B cell (primary cell): ENCODE results near the gene CYP2W1. TPM values are rescaled to one million over a fixed set of nuclear protein-coding genes. Genes with fewer than 3 reads are reported as not detected.
A peak's percentile ranks its signal among the peaks of the same experiment; 100 is the strongest.
"Not testable (repeated sequence)": the region's sequence is repeated elsewhere in the genome, so short reads cannot be mapped to it uniquely, and the experiment has no call there.

Source experiments
- ATAC-seq: fragments of 200-7000 bp; cut with Tn5 transposase; one replicate; pipeline ENCODE4 v1.10.0; 2021; ENCODE audit warnings: low read depth, mild to moderate bottlenecking, moderate number of reproducible peaks, moderate library complexity
- CTCF ChIA-PET: fragments of 350-600 bp; sonication (Branson Sonifier 250); formaldehyde crosslinking; loops from one replicate; lab custom pipeline; 2021; ENCODE audit warnings: antibody characterized with exemption, inconsistent platforms; lab: Charles Lee
- POLR2A ChIA-PET: fragments of 350-600 bp; sonication (Branson Sonifier 250); formaldehyde crosslinking; loops from one replicate; lab custom pipeline; 2021; ENCODE audit warnings: antibody characterized with exemption; lab: Charles Lee
- DNase-seq: peaks from one replicate; pipeline ENCODE4 v3.0.0; 2013
- H2AFZ ChIP-seq: 2 replicates; pipeline ENCODE4 v1.6.1; 2012; ENCODE audit warnings: mild to moderate bottlenecking, low read depth, low read length; ENCODE audit not compliant: insufficient read depth, poor library complexity, severe bottlenecking
- H3K27ac ChIP-seq, 2 donors: 1 replicate in 1 of 2; 2 replicates in 1 of 2; pipeline ENCODE4 v1.5.1; 2012 to 2013; ENCODE audit warnings: low read length in 2 of 2, mild to moderate bottlenecking in 2 of 2, moderate library complexity in 1 of 2
- H3K27me3 ChIP-seq, 4 experiments: fragments of 200-600 bp in 1 of 4; sonication (generic) in 1 of 4; replicated peaks in 1 of 4; 1 replicate in 2 of 4; 2 replicates in 2 of 4; pipeline versions ENCODE4 v1.6.1 to v1.7.0; 2013 to 2016; ENCODE audit warnings: low read length in 3 of 4, mild to moderate bottlenecking in 2 of 4, mixed read lengths in 1 of 4, moderate library complexity in 1 of 4; ENCODE audit not compliant: insufficient read depth in 4 of 4, control insufficient read depth in 3 of 4; ENCODE audit errors: control extremely low read depth in 1 of 4
- H3K36me3 ChIP-seq, 2 experiments: replicated peaks in 1 of 2; 1 replicate in 1 of 2; 2 replicates in 1 of 2; pipeline versions ENCODE4 v1.6.1 to v1.7.1; 2013; ENCODE audit warnings: low read length in 1 of 2; ENCODE audit not compliant: insufficient read depth in 2 of 2, control insufficient read depth in 1 of 2; ENCODE audit errors: control extremely low read depth in 1 of 2, extremely low read depth in 1 of 2
- H3K4me1 ChIP-seq, 2 donors: fragments of 200-600 bp in 1 of 2; sonication (generic) in 1 of 2; 1 replicate in 1 of 2; 2 replicates in 1 of 2; pipeline versions ENCODE4 v1.5.1 to v1.6.1; 2013 to 2017; ENCODE audit warnings: low read length in 2 of 2; ENCODE audit not compliant: control insufficient read depth in 2 of 2, insufficient read depth in 2 of 2
- H3K4me2 ChIP-seq: replicated peaks from 2 replicates; pipeline ENCODE3; 2012; ENCODE audit warnings: mild to moderate bottlenecking, low read depth, low read length; ENCODE audit not compliant: poor library complexity, severe bottlenecking
- H3K4me3 ChIP-seq, 5 experiments: fragments of 200-600 bp in 1 of 5; sonication (generic) in 1 of 5; 1 replicate in 3 of 5; 2 replicates in 2 of 5; pipeline versions ENCODE4 v1.5.1 to v1.7.0; 2011 to 2016; ENCODE audit warnings: low read length in 4 of 5, mild to moderate bottlenecking in 4 of 5, low read depth in 2 of 5, control low read depth in 1 of 5, moderate library complexity in 1 of 5; ENCODE audit not compliant: insufficient read depth in 1 of 5; ENCODE audit errors: control extremely low read depth in 1 of 5, extremely low read depth in 1 of 5
- H3K79me2 ChIP-seq: fragments of 200-600 bp; sonication (generic); one replicate; pipeline ENCODE4 v1.6.0; 2016; ENCODE audit warnings: low read length; ENCODE audit not compliant: control insufficient read depth, insufficient read depth
- H3K9ac ChIP-seq: fragments of 200-600 bp; sonication (generic); 2 replicates; pipeline ENCODE4 v1.6.1; 2017; ENCODE audit warnings: mild to moderate bottlenecking, low read length, moderate library complexity
- H3K9me3 ChIP-seq, 3 donors: one replicate each; pipeline versions ENCODE4 v1.6.1 to v1.7.1; 2013; ENCODE audit warnings: low read length in 2 of 3; ENCODE audit not compliant: control insufficient read depth in 2 of 3, insufficient read depth in 1 of 3; ENCODE audit errors: control extremely low read depth in 1 of 3
- H4K20me1 ChIP-seq: 2 replicates; pipeline ENCODE4 v1.6.0; 2012; ENCODE audit warnings: mild to moderate bottlenecking, low read length; ENCODE audit not compliant: insufficient read depth, control insufficient read depth, poor library complexity, severe bottlenecking
- H3K27ac Mint-ChIP-seq: one replicate; pipeline ENCODE4 v1.8.0; 2021; ENCODE audit warnings: mixed read lengths
- H3K27me3 Mint-ChIP-seq: one replicate; pipeline ENCODE4 v1.8.0; 2021; ENCODE audit warnings: mixed read lengths
- H3K4me1 Mint-ChIP-seq: one replicate; pipeline ENCODE4 v1.8.0; 2021; ENCODE audit warnings: mixed read lengths
- H3K4me3 Mint-ChIP-seq: one replicate; pipeline ENCODE4 v1.8.0; 2021; ENCODE audit warnings: mixed read lengths
- H3K9me3 Mint-ChIP-seq: one replicate; pipeline ENCODE4 v1.8.0; 2022; ENCODE audit warnings: mixed read lengths; ENCODE audit not compliant: insufficient read depth
- EZH2 ChIP-seq: IDR thresholded peaks from 2 replicates; pipeline ENCODE4 v1.6.1; 2012; ENCODE audit warnings: borderline replicate concordance, low read depth, mild to moderate bottlenecking, moderate library complexity, low read length; ENCODE audit not compliant: insufficient read depth, poor library complexity, severe bottlenecking
- whole genome bisulfite sequencing: methylation state at CpG from one replicate; pipeline ENCODE4 v1.1.5; 2013; ENCODE audit warnings: missing lambda C conversion rate; ENCODE audit not compliant: insufficient coverage; 5-methylcytosine and 5-hydroxymethylcytosine counted together
- intact Hi-C: fragments of 100-400 bp; cut with micrococcal nuclease; formaldehyde crosslinking; loops from one replicate; pipeline ENCODE4 v1.10.0; 2022
- polyA plus RNA-seq: library from polyadenylated mRNA; depleted of rRNA; stranded (reverse); fragments of >200 nt; gene quantifications from 2 replicates; pipeline ENCODE4 v1.2.3, GENCODE V29; 2012
- total RNA-seq, 2 donors: library from RNA; stranded (reverse); fragments of 120-200 nt in 1 of 2; gene quantifications; 1 replicate in 1 of 2; 2 replicates in 1 of 2; pipeline versions ENCODE4 v1.2.3 to v1.2.4, GENCODE V29; 2013 to 2022
- TF ChIP-seq, protein P1 (sequence below): fragments of 200-600 bp; IDR thresholded peaks from one replicate; pipeline ENCODE4 v1.8.0; 2022; ENCODE audit warnings: antibody characterized with exemption, mild to moderate bottlenecking

The CYP2W1 gene
- total and polyA plus RNA-seq, 2 donors (not counting 1 experiment from before 2014, with no cell fraction given): not detected

DNA sequence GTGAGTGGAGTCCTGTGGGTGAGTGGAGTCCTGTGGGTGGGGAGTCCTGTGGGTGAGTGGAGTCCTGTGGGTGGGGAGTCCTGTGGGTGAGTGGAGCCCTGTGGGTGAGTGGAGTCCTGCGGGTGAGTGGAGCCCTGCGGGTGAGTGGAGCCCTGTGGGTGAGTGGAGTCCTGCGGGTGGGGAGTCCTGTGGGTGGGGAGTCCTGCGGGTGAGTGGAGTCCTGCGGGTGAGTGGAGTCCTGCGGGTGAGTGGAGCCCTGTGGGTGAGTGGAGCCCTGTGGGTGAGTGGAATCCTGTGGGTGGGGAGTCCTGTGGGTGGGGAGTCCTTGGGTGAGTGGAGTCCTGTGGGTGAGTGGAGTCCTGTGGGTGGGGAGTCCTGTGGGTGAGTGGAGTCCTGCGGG, 19.5 kb downstream of the CYP2W1 start:
- H3K4me2 ChIP-seq, H3K4me3 Mint-ChIP-seq, ATAC-seq, H3K9me3 ChIP-seq, H3K4me3 ChIP-seq, H3K27ac ChIP-seq, H3K27me3 Mint-ChIP-seq, CTCF ChIA-PET, POLR2A ChIA-PET, H3K9ac ChIP-seq, H2AFZ ChIP-seq, H3K27ac Mint-ChIP-seq, H3K79me2 ChIP-seq, H3K9me3 Mint-ChIP-seq, H3K27me3 ChIP-seq, intact Hi-C loops, DNase-seq: not testable (repeated sequence)
- H3K4me1 ChIP-seq: peaks cover 10 to 26% of the 10 kb centered on the region in 2 donors
- H3K36me3 ChIP-seq: peaks cover 0 to 13% of the 10 kb centered on the region in 2 experiments
- peaks cover 38% of the 10 kb centered on the region for H3K4me1 Mint-ChIP-seq
- H4K20me1 ChIP-seq: peaks cover 23% of the 10 kb centered on the region
- WGBS: 100% methylated on average over 1 of the region's 7 CpGs

DNA sequence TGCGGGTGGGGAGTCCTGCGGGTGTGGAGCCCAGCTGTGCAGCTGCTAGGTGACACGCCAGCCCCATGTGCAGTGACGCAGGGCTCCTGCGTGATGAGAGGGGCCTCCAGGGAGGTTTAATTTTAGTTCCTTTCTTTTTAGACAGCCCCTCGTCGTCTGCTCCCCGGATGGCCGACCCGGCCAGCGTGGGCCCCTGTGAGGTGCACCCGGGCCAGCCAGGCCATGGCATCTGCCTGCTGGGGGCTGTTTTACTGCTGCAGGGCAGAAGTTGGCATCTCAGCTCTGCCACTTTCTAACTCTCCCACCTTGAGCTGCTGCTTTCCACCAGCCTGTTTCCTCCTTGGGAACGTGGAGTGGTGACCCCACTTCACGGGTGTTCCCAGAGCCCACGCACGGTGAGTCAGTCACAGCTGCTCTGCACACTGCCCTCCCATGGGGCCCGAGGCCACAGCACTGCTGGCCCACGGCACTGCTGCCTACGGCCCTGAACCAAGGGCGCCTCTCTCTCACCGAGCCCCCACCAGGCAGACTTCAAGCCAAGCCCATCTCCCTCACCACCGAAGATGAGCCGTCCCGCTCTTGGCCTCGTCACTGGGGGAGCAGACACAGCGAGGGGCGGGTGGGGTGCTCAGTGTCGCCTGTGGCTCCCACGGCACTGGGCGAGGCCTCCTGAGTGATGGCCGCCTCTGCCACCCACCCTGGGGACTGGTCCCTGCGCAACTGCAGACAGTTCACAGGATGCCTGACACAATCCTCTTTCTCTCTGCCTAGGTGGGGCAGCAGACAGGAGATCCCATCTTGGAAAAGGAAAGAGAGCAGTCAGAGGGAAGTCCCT, 21.3 kb downstream of the CYP2W1 start:
- peak overlapping the region in 1 of 2 donors; percentile 34 for H3K27ac ChIP-seq
- POLR2A ChIA-PET: interaction anchor here (0.5 to 3.1 kb wide), 9 partner anchors 10 to 136 kb away, joined by 3 to 15 read pairs (median 5); no protein-coding TSS in a partner anchor
- CTCF ChIA-PET: interaction anchor here (1.0 to 3.4 kb wide), 4 partner anchors 10 to 82 kb away, joined by 4 to 22 read pairs (median 10); no protein-coding TSS in a partner anchor

More for the DNA sequence above, 21.3 kb downstream of the CYP2W1 start:
- Mint-ChIP-seq H3K9me3 (no peaks in the 10 kb centered on the region), H3K27ac (peak overlapping the region; percentile 91), H3K27me3 (no peaks in the 10 kb centered on the region), H3K4me3 (peak overlapping the region; percentile 76), H3K4me1 (peaks cover 40% of the 10 kb centered on the region)
- Histone ChIP-seq H3K9me3 (peaks cover 0 to 5% (median 0%) of the 10 kb centered on the region in 3 donors), H3K79me2 (peaks cover 5% of the 10 kb centered on the region), H3K27me3 (no peaks in the 10 kb centered on the region), H3K36me3 (peaks cover 0 to 27% of the 10 kb centered on the region in 2 experiments), H3K4me3 (no peak overlapping the region), H3K4me2 (peak overlapping the region; percentile 56), H2AFZ (no peak overlapping the region), H3K4me1 (peaks cover 10 to 26% of the 10 kb centered on the region in 2 donors), H4K20me1 (peaks cover 40% of the 10 kb centered on the region), H3K9ac (no peak overlapping the region)
- no peak for TF ChIP-seq EZH2
- TF ChIP-seq, protein P1, sequence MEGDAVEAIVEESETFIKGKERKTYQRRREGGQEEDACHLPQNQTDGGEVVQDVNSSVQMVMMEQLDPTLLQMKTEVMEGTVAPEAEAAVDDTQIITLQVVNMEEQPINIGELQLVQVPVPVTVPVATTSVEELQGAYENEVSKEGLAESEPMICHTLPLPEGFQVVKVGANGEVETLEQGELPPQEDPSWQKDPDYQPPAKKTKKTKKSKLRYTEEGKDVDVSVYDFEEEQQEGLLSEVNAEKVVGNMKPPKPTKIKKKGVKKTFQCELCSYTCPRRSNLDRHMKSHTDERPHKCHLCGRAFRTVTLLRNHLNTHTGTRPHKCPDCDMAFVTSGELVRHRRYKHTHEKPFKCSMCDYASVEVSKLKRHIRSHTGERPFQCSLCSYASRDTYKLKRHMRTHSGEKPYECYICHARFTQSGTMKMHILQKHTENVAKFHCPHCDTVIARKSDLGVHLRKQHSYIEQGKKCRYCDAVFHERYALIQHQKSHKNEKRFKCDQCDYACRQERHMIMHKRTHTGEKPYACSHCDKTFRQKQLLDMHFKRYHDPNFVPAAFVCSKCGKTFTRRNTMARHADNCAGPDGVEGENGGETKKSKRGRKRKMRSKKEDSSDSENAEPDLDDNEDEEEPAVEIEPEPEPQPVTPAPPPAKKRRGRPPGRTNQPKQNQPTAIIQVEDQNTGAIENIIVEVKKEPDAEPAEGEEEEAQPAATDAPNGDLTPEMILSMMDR: no peak
- intact Hi-C loops: loop anchor here (1.0 kb wide), 3 partner anchors 20 to 40 kb away; partner anchors contain the start of gene GPR146
- DNase-seq: peak; percentile 87
- WGBS: 32% methylated on average over 32 of the region's 32 CpGs
- ATAC-seq: peak; percentile 82
